Measurements from ENCODE around the gene ST7L.

DNA sequence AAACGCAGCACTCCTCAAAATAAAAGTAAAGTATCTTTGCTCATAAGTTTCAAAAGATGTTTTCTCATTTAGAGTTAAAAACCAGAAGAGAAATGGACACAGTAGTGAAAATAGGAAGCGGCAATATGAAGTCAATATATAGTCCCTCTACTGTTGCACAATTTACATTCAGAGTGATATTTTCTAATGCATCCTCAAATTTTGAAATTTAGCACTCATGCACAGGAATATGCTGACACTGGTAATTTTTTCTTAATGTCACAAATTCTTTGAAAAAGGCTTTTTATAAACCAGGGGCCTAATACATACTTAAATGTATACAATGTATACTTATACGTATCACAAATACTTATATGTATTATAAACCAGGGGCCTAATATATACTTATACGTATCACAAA lies 19.5 kb downstream of the ST7L start:
- TF ChIP-seq ZNF671 (CRISPR knock-in tag; IDR thresholded peaks at IDR 0.05), result no peak
- TF ChIP-seq, protein P1, sequence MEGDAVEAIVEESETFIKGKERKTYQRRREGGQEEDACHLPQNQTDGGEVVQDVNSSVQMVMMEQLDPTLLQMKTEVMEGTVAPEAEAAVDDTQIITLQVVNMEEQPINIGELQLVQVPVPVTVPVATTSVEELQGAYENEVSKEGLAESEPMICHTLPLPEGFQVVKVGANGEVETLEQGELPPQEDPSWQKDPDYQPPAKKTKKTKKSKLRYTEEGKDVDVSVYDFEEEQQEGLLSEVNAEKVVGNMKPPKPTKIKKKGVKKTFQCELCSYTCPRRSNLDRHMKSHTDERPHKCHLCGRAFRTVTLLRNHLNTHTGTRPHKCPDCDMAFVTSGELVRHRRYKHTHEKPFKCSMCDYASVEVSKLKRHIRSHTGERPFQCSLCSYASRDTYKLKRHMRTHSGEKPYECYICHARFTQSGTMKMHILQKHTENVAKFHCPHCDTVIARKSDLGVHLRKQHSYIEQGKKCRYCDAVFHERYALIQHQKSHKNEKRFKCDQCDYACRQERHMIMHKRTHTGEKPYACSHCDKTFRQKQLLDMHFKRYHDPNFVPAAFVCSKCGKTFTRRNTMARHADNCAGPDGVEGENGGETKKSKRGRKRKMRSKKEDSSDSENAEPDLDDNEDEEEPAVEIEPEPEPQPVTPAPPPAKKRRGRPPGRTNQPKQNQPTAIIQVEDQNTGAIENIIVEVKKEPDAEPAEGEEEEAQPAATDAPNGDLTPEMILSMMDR (IDR thresholded peaks at IDR 0.05), result no peak
- TF ChIP-seq, protein P2, sequence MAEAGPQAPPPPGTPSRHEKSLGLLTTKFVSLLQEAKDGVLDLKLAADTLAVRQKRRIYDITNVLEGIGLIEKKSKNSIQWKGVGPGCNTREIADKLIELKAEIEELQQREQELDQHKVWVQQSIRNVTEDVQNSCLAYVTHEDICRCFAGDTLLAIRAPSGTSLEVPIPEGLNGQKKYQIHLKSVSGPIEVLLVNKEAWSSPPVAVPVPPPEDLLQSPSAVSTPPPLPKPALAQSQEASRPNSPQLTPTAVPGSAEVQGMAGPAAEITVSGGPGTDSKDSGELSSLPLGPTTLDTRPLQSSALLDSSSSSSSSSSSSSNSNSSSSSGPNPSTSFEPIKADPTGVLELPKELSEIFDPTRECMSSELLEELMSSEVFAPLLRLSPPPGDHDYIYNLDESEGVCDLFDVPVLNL (CRISPR knock-in tag; IDR thresholded peaks at IDR 0.05; ENCODE audit: borderline replicate concordance, low read depth), result no peak
- TF ChIP-seq, protein P3, sequence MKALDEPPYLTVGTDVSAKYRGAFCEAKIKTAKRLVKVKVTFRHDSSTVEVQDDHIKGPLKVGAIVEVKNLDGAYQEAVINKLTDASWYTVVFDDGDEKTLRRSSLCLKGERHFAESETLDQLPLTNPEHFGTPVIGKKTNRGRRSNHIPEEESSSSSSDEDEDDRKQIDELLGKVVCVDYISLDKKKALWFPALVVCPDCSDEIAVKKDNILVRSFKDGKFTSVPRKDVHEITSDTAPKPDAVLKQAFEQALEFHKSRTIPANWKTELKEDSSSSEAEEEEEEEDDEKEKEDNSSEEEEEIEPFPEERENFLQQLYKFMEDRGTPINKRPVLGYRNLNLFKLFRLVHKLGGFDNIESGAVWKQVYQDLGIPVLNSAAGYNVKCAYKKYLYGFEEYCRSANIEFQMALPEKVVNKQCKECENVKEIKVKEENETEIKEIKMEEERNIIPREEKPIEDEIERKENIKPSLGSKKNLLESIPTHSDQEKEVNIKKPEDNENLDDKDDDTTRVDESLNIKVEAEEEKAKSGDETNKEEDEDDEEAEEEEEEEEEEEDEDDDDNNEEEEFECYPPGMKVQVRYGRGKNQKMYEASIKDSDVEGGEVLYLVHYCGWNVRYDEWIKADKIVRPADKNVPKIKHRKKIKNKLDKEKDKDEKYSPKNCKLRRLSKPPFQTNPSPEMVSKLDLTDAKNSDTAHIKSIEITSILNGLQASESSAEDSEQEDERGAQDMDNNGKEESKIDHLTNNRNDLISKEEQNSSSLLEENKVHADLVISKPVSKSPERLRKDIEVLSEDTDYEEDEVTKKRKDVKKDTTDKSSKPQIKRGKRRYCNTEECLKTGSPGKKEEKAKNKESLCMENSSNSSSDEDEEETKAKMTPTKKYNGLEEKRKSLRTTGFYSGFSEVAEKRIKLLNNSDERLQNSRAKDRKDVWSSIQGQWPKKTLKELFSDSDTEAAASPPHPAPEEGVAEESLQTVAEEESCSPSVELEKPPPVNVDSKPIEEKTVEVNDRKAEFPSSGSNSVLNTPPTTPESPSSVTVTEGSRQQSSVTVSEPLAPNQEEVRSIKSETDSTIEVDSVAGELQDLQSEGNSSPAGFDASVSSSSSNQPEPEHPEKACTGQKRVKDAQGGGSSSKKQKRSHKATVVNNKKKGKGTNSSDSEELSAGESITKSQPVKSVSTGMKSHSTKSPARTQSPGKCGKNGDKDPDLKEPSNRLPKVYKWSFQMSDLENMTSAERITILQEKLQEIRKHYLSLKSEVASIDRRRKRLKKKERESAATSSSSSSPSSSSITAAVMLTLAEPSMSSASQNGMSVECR (CRISPR knock-in tag; IDR thresholded peaks at IDR 0.05; ENCODE audit: borderline replicate concordance), result no peak
- TF ChIP-seq JUN (CRISPR knock-in tag; IDR thresholded peaks at IDR 0.05), result no peak
- no peak for TF ChIP-seq NFE2L1 (CRISPR knock-in tag; IDR thresholded peaks at IDR 0.05)
- TF ChIP-seq IRF2 (CRISPR knock-in tag; IDR thresholded peaks at IDR 0.05; ENCODE audit: borderline replicate concordance, low read depth), result no peak

Measured in WTC11 (cell line).